GM12872 (cell line): Measurements from ENCODE around the gene USP10.

Experiments used
- TF ChIP-seq, protein P1 (sequence below): IDR thresholded peaks from 3 replicates; pipeline ENCODE4 v1.5.1; 2011; ENCODE audit warnings: low read depth, mild to moderate bottlenecking, low read length, moderate library complexity; ENCODE audit not compliant: insufficient read depth

USP10 gene

DNA sequence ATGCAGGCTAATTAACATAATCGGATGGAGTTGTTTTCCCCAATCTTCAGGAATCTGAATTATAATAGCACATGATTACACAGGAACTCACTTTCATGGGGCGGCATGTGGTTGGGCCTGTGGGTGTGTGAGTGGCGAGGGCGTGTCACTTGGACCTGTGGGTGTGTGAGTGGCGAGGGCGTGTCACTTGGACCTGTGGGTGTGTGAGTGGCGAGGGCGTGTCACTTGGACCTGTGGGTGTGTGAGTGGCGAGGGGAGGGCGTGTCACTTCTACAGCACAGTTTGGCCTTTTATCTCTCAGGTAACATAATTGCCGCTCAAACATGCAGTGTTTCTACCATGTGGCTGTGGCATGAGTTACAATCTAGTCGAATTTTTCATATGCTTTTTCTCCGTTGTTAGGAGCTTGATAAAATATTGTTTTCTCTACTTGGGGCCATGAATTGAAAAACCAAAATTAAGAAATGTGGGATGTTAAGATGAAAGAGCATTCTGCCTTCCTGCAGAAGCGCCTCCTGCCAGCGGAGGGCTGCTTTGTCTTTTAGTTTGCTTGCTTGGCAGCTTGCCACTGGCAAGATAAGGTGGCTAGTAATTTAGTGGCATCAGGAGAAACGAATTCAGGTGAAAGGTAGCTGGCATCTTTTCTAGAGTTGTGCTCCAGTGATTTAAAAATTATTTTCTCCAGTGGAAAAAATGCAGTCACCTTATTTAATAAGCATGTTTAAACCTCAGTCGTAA is 36.2 kb downstream of the USP10 start:
- TF ChIP-seq, protein P1, sequence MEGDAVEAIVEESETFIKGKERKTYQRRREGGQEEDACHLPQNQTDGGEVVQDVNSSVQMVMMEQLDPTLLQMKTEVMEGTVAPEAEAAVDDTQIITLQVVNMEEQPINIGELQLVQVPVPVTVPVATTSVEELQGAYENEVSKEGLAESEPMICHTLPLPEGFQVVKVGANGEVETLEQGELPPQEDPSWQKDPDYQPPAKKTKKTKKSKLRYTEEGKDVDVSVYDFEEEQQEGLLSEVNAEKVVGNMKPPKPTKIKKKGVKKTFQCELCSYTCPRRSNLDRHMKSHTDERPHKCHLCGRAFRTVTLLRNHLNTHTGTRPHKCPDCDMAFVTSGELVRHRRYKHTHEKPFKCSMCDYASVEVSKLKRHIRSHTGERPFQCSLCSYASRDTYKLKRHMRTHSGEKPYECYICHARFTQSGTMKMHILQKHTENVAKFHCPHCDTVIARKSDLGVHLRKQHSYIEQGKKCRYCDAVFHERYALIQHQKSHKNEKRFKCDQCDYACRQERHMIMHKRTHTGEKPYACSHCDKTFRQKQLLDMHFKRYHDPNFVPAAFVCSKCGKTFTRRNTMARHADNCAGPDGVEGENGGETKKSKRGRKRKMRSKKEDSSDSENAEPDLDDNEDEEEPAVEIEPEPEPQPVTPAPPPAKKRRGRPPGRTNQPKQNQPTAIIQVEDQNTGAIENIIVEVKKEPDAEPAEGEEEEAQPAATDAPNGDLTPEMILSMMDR: no peak

DNA sequence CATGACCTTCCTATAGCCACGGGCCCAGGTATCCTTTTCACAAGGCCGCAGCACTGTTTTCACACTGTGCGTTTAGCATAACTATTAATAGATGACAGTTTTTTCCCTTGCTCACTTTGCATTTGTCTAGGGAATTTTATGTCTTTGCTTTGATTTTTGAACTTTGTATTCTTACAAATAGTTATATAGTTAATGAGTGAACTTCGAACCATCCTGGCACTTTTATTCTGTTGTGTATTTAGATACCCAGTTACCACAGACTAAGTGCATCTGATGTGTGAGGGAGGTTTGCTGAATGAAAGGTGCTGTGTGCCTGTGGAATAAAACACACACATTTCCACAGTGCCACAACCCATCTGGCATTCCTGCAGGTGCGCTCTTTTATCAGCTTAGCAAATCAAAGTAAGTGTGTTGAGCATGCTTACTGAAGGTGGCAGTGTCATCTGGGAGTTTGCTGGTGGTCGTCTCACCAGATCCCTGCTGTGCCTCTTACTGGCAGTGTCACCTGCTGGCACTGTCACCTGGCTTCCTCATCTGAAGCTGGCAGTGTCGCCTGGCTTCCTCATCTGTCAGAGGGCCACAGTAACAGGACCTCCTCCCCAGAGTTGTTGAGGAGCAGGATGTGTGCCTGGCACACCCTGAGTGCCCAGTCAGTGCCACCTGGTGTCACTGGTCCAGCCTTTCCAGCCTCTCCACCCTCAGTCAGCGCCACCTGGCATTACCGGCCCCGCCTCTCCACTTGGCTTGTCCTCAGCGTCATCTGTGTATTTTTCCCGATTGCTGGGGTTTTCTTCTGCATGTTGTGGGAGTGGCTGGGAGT is 37.6 kb downstream of the USP10 start:
- TF ChIP-seq, protein P1: no peak

DNA sequence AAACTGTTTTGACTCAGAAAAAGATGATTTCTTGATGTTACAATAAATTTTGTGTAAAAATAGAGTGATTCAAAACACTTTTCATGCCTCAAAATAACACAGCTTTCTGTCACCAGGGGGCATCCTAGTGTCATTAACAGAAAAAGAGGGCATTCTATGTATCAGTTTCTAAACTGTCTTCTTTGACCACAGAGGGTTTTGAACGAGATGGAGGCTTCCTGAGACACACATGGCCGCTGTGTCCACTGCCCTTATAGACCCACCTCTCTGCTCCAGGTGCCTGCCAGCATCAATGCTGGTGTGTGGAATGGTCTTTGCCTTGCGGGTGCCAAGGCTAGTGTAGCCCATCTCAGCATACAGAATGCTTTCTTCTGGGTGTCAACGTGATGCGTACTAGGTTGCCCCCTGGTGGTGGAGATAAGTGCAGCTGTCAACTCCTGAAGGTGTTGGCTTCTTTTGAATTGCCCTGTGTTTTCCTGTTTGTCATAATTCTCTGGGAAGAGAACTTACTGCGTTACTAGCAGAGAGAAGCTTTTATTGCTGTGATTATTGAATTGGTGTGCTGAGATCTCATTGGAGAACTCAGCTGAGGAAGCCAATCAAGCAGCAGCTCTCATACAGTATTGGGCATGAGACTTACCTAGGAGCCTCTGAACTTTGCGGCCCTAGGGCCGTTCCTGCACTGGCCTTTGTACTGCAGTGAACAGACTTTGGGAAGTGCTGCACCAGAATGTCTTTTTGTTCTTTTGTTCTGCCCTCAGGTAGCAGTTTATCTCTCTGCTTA is 38.6 kb downstream of the USP10 start:
- TF ChIP-seq, protein P1: peak; percentile 94

DNA sequence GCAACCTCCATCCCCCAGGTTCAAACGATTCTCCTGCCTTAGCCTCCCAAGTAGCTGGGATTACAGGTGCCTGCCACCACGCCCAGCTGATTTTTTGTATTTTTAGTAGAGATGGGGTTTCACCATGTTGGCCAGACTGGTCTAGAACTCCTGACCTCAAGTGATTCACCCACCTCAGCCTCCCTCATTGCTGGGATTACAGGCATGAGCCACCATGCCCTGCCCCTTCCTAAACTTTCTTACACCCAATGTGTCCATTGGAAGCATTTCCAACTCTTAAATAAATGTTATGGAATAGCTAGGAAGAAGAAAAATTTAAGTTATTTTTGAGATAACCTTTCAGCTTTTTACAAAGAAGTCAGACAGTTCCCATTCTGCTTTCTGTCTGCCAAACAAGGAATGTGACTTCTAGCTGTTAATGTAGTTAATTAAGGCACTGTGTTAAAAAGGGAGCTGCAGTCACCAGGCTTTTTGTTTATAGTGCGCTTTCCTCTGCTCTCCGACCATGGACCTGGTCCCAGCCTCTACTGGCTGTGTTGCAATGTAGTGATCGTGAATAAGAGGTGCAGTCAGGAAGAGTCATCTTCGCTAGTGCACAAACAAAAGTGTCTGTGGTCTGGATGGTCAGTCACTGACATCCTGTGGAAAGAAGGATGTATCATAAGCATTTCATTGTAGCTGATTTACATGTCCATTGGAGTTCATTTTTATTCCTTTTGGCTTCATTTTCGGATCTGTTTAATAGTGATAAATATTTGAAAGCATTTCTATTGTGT is 39.7 kb downstream of the USP10 start:
- TF ChIP-seq, protein P1: no peak

DNA sequence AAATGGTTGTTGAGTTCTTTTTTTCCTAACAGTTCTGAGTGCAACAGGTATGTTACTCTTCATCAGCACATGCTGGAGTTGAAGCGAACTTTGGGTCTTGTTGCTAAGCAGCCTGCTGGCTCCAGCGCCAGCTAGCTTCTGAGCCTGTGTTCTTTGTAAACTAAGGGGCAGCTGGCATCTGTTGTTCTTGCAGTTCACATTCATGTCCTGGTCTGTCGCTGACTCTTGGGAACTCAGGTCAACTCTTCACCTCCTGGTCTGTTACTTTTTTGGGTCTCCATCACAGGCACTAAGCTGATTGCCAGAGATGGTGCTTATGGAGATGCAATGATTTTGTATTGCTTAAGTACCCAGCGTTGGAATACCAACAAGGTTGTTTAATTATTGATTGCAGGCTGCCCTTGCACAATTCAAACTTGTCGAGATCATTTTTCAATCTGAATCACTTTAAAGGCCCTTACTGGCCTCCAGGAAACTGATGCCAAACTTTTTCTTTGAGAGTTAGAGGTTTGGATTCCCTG is 40.9 kb downstream of the USP10 start:
- TF ChIP-seq, protein P1: no peak

DNA sequence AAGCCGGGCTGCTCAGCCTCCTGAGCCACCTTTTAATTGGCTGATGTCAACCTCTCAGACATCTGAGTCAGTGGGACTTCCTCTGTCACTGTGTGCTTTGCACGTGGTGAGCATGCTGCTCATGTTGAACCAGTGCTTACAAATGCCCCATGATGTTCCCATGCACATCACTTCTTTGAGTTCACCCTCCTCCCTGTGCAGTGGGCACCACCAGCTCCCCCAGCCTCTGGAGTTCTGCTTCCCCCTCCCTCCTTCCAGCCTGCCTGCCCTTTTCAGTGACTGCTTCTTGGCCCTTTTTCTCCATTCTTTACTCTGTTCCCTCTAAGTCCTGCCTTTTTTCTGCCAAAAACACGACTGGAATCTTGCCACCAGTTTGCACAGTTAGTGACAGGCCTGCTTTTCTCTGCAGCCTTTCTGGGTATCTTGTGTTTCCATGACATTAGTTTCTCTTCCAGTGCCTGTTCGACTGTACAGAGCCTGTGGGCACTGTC is 41.6 kb downstream of the USP10 start:
- TF ChIP-seq, protein P1: no peak
